Hypothalamus (tissue), 51 donors: ENCODE measurements around the gene GZMM.

Experiments
- DNase-seq, 51 donors: peaks; one replicate each; lab custom pipeline; 2025; lab: John Stamatoyannopoulos, UW

The GZMM gene

GRCh38 chr19:543910-544608 is at the start of gene GZMM:
GZMM (plus strand) TSS chr19:544053; CDS start chr19:544072, 19 bp downstream.
- DNase-seq: peak in 1 of 51 donors; percentile 17

GRCh38 chr19:494171-495080 is 49.4 kb upstream of the GZMM start:
- no peak for DNase-seq

- DNase-seq: no peak
Observed at GRCh38 chr19:495081-495401, 48.8 kb upstream of the GZMM start.

GRCh38 chr19:495402-496111 is 48.3 kb upstream of the GZMM start:
- DNase-seq: peak in 6 of 51 donors; percentile 9 to 48 (median 18)

GRCh38 chr19:496112-496665 is 47.7 kb upstream of the GZMM start, which contains the start of gene MADCAM1:
MADCAM1 (plus strand) TSS chr19:496486; CDS start chr19:496500, 14 bp downstream.
- no peak for DNase-seq

GRCh38 chr19:496986-497385 is 46.9 kb upstream of the GZMM start:
- no peak for DNase-seq

- no peak for DNase-seq
Observed at GRCh38 chr19:497491-497868, 46.4 kb upstream of the GZMM start.

- no peak for DNase-seq
Observed at GRCh38 chr19:497869-498510, 45.9 kb upstream of the GZMM start.

GRCh38 chr19:498511-498891 is 45.4 kb upstream of the GZMM start:
- no peak for DNase-seq

- no peak for DNase-seq
Observed at GRCh38 chr19:498977-499623, 44.8 kb upstream of the GZMM start.

- DNase-seq: no peak
Observed at GRCh38 chr19:501646-502045, 42.2 kb upstream of the GZMM start.

GRCh38 chr19:504616-505015 is 39.2 kb upstream of the GZMM start:
- DNase-seq: no peak

- peak; percentile 91 to 100 (median 98) for DNase-seq
Observed at GRCh38 chr19:506404-507285, 37.2 kb upstream of the GZMM start.

- peak; percentile 43 to 100 (median 83) for DNase-seq
Observed at GRCh38 chr19:507286-508203, 36.3 kb upstream of the GZMM start, which contains the start of gene TPGS1. TPGS1 (plus strand) TSS chr19:507497; CDS start chr19:507507, 10 bp downstream.

- DNase-seq: no peak
Observed at GRCh38 chr19:508204-509150, 35.4 kb upstream of the GZMM start.

- DNase-seq: peak in 38 of 51 donors; percentile 8 to 78 (median 44)
Observed at GRCh38 chr19:510606-511100, 33.2 kb upstream of the GZMM start.
